Stimulated activated CD4-positive, alpha-beta T cell treated with anti-CD3 and anti-CD28 coated beads, Interleukin-12 subunit alpha, Interleukin-12 subunit beta, amount 100 ng/mL, for 4 hours (primary cell): ENCODE data around the gene APEH.

ENCODE experiments used
- DNase-seq: peaks from one replicate; pipeline ENCODE4 v3.0.0-alpha.2; 2020

The APEH gene

GRCh38 chr3:49715611-49716121 is 41.5 kb downstream of the APEH start:
- DNase-seq = no peak

- DNase-seq = no peak
Measured at GRCh38 chr3:49716169-49716568, 42.0 kb downstream of the APEH start.

DNA sequence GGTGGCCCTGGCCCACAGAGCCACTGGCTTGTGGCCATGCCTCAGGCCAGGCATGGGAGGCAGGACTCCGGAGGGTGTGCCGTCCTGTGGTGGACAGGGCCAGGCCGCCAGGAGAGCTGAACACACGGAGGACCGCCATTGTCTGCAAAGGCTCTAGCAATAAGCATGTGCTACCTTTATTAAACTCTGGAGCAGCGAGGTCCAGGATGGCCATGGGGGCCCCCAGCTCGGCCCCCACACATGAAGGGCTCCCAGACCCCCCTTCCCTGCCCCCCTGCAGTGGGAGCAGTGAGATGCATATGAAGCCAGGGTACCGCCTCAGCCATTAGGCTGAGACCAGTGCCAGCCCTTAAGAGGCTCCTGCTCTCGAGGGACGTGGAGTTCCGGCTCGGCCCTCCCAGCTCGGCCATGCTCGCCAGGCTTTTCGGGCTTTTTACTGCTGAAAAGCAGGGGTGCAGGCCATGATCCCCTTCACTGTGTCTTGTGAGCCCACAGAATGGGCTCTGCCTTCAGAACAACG is 42.6 kb downstream of the APEH start:
- DNase-seq = no peak

GRCh38 chr3:49717211-49717958 is 43.2 kb downstream of the APEH start:
- no peak for DNase-seq

DNA sequence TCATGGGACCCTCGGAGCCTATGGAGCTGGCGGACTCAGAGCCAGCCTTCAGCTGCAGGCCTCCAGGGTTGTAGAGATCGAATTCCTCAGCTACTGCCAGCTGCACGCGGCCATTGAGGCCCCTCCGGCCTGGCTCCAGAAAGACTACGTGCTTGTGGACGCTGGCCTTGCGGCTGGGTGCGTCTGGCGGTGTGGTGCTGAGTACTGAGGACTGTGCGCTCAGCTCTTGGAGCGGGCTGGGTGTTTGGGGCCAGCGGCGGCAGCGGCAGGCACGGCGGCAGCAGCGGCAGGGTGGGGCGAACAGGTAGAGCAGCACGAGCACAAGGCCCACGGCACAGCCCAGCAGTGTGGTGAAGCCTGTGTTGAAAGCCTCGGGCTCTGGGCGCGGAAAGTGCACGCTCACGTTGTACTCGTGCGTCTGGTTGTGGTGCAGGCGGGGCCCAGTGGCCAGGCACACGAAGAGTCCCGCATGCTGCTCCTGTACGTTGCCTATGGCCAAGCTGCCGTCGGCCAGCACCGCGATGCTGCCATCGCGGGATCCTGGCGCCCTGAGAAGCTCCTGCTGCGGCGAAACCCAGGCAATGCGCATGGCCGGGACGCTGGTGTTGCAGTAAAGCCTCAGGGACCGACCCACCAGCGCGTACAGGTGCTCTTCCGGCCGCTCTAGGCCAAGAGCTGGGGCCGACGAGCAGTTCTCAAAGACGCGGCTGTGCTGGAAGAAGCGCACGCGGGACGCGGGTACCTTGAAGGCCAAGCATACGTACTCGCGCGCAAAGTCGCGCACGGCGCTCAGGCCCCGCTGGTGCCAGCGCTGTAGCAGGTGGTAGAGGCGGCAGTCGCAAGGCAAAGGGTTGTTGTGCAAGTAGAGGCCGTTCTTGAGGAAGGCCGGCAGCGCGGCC is 44.1 kb downstream of the APEH start:
- no peak for DNase-seq

DNA sequence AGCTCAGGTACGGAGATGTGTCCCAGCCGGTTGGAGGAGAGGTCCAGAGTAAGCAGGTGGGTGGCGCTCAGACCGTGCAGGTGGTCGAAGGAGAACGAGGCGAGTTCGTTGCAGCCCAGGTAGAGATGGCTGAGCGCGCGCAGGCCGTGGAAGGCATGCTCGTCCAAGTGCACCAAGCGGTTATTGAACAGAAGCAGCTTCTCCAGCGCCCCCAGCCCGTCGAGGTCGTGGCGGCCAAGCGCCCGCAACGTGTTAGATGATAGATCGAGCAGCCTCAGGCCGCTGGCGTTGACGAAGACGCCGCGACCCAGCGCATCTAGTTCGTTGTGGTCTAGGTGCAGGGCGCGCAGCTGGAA is 44.7 kb downstream of the APEH start:
- no peak for DNase-seq

- DNase-seq = peak; percentile 90
Measured at GRCh38 chr3:49719214-49719884, 45.2 kb downstream of the APEH start, which contains the start of gene AMIGO3. Gene AMIGO3, minus strand, starts transcription at chr3:49719684. Its CDS starts 219 bp downstream, at chr3:49719465.

DNA sequence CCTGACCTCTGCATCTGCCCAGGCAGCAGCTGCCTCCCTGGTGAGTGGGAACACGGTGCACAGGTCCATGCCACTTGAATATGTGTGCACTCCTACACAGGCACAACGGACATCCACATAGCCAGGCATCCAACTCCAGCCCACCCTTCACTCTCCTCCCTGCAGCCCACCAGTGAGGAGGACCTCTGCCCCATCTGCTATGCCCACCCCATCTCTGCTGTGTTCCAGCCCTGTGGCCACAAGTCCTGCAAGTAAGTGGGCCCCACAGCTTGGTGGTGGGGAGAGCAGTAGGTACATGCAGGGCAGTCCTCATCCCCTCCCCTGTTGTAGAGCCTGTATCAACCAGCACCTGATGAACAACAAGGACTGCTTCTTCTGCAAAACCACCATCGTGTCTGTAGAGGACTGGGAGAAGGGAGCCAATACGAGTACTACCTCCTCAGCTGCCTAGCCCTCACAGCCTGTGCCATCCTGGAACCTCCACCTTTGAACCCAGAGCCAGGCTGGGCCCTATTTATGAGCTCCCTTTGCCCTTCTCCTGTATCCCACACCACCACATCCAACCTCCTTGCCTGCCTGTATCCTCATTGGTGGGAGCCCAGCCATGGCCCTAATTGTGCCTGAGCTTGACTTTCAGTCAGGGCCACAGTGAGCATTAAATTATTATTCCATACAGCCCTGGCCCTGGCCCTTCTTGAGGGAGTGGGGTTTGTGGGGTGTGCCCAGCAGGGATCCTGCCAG is 46.9 kb downstream of the APEH start:
- DNase-seq = no peak

DNA sequence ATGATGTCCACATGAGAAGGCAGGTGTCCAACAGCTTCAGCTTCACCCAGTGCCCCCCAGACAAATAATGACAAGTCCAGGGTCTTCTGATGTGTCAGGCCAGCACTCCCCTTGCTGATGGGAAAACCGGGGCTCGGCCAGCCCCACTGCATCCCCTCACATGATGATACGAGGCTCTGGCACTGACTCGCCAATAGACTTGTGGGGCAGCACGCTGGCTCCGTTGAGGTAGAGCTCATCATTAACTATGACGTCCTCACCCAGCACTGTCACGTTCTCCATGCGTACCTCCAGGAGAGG is 47.4 kb downstream of the APEH start:
- no peak for DNase-seq

DNA sequence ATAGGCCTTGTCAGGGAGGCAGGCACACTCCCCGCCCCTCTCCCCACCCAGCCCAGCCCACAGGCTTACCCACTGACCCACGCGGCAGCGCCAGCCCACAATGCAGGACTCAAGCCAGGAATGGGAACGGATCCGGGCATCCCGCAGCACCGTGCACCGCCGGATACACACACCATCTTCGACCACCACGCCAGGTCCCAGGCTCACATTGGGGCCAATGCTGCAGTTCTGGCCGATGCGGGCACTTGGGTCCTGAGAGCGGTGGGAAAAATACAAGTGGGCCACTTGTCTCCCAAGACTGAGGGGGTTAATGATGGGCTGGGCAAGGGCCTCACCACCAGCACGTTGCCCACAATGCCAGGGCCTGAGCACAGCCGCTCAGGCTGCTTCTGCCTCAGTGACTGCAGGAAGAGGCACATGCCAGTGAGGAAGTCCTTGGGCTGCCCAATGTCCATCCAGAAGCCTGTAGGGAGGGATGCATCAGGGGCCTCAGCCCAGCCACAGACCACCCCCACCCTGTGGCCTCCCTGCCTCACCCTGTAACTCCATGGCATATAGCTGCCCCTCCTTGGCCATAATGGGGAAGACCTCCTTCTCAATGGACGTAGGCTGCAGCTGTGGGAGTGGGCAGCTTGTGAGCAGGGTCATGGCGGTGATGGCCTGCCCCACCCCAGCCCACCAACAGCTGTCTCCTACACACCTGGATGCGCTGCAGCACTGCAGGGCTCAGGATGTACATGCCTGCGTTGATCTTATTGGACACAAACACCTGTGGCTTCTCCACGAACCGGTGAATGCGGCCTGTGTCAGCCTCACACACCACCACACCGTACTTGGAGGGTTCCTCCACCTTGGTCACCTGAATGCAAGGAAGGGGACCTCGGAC is 48.0 kb downstream of the APEH start:
- DNase-seq = no peak

DNA sequence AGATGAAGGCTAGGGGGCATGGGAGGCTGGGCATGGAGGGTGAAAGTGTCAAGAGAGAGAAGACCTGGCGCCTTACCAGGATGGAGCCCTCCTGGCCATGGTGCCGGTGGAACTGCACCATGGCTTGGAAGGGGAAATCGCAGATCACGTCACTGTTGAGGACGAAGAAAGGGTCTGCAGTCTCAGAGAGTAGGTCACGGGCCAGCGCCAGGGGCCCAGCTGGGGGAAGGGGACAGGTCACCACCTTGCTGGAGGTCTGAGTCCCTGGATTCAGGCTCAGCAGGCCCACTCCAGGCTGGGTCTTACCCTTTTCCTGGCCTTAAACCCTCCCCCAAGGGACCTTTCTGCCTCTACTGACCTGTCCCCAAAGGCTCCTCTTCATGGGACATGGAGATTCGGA is 48.7 kb downstream of the APEH start:
- DNase-seq = no peak

- DNase-seq = peak; percentile 56
Measured at GRCh38 chr3:49723296-49723627, 49.1 kb downstream of the APEH start.

DNA sequence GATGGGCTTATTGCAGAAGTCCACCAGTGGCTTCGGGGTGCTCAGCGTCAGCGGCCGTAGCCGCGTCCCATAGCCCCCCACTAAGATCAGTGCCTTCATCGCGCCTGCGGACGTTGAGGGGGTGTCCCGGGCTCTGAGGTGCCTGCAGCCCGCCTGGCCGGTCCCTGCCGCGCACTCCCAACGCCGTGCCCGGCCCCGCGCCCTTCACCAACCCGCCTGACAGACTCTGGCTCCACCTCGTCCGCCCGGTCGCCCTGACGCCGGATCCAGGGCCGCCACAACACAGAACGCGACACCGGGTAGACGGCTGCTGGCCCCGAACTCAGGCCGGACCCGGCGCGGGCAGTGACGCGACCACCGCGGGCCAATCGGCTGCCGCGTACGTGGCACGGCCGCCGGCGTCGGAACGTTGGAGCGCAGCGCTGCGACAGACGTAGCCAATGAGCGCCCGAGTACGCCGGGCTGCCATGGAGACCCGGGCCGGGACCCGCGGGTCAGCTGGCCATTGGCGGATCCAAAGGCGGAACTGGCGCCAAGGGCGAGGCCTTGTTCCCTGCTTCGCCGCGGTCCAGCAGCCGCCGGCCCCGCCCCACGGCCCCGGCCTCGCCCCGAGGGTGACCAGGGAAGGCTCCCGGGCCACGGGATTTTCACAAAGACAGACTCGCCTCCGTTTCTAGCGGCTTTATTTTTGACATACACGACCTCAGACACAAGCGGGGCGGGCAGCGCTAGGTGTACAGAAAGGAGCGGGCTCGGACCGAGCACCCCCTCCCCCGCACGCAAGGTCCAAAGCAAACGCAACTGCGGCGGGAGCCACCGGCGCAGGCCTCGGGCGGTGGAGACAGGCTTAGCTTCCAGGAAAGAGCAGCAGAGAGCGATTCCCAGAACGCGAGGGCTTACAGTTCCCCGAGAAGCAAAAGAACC is 49.7 kb downstream of the APEH start, which contains the start of gene GMPPB:
Gene GMPPB (minus strand): TSS at position 324 of the 924 bp plus-strand sequence. CDS start 225 bp downstream, at position 99.
- DNase-seq = peak; percentile 90

- no peak for DNase-seq
Measured at GRCh38 chr3:49724586-49724985, 50.4 kb downstream of the APEH start.

DNA sequence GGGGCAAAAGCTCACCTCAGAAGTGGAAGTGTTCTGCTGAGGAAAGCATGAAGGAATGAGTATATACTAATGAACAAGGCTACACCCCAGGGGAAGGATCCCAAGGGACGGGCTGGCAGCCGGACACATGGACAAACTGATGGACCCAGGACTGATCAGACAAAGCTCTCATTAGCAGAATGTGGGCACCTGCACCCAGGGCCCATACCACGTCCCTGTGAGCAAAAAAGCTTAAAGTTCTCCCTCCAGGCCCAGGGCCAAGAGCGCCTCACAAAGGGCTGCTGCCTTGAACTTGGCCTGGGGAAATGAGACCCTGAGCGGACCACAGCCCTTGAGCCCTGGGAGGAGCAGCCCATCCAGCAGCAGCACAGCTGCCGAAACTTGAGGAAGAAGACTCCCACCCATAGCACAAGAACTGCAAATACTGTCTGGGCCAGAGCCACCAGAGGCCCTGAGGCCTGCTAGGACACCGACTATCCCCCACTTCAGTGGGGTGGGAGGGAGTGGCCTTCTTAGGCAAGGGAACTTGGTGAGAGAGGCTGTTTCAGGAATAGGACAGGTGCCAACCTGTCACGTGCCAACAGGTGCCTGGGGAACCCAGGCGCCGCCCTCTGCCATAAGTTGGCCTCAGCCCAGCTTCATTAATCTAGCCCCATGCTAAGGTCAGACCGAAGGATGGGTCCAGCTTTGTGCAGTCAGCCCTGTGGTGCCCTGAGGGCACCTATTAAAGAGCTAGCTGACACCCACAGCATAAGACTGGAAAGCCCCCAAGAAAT is 51.9 kb downstream of the APEH start:
- no peak for DNase-seq

- DNase-seq = no peak
Measured at GRCh38 chr3:49727154-49727923, 53.2 kb downstream of the APEH start.

GRCh38 chr3:49727924-49728361 is 53.8 kb downstream of the APEH start:
- no peak for DNase-seq

DNA sequence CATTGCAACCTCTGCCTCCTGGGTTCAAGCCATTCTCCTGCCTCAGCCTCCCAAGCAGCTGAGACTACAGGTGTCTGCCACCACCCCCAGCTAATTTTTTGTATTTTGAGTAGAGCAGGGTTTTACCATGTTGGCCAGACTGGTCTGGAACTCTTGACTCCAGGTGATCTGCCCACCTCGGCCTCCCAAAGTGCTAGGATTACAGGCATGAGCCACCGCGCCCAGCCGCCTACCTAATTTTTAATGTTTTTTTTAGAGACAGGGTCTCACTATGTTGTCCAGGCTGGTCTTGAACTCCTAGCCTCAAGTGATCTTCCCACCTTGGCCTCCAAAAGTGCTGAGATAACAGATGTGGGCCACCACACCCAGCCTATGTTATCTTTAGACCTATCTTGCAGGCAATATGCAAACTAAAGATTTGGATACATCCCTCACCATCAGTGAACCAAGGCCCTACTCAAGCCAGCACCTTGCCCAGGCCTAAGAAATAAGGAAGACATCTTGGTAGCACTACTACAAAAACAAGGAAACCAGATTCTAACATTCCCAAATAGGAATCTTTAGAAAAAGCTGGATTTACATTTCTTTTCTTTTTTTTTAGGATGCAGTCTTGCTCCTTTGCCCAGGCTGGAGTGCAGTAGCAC is 55.9 kb downstream of the APEH start:
- DNase-seq = no peak
